GM12873 (cell line): ENCODE data around the gene CEP68.

Experiments used
- CTCF ChIP-seq: IDR thresholded peaks from 2 replicates; pipeline ENCODE4 v1.5.1; 2012; ENCODE audit warnings: low read depth, mild to moderate bottlenecking, moderate library complexity, low read length, control low read depth; ENCODE audit not compliant: insufficient read depth; ENCODE audit errors: missing control alignments

The CEP68 gene

GRCh38 chr2:65077898-65078297 lies 21.7 kb downstream of the CEP68 start:
- TF ChIP-seq CTCF: no peak

GRCh38 chr2:65079017-65079416 lies 22.8 kb downstream of the CEP68 start:
- no peak for TF ChIP-seq CTCF

DNA sequence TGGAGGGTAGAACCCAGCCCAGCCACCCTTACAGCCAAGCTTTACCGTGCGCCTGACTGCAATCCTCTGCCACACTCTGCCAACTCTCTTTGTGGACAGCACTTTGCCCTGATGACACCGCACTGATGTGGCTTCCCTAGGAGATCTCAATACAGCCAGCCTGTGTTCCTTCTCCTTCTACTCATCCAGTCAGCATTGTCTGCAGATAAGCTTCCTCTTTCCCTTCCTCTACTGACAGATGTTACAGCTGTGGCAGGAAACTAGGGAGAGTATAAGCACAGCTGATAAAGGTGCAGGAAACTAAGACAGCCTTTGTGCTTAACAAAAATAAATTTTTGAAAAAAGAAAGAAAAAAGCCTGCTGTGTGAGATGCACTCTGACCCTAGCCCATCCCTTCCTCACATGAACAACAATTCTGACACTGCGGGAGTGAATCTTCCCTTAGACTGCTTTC lies 25.0 kb downstream of the CEP68 start:
- TF ChIP-seq CTCF: no peak

DNA sequence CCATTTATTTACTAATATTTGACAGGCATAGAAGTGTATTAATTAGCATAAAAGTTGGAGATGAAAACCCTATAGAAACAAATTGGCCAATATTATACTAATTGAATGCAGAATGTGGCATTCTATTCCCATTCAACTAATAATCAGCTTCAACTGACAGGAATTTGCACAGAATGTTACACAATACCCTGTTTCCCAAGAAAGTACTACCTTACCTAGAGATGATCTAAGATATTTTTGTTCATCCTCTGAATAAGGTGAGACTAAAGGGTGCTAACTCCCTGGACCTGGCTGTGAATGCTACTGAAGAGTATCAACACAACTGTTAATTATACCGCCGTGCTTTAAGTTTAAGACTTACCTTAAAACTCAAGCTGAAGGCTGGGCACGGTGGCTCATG lies 28.9 kb downstream of the CEP68 start:
- no peak for TF ChIP-seq CTCF

DNA sequence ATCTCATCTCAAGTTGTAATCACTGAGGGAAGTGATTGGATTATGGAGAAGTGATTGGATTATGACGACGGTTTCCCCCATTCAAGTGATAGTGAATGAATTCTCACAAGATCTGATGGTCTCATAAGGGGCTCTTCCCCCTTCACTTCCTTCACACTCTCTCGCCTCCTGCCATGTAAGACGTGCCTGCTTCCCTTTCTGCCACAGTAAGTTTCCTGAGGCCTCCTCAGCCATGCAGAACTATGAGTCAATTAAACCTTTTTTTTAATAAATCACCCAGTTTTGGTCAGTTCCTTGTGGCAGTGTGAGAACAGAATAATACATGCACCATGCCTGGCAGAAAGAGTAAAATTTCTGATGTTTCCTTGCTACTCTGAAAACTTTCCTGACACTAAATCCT lies 36.6 kb downstream of the CEP68 start:
- TF ChIP-seq CTCF: no peak

GRCh38 chr2:65093211-65093610 lies 37.0 kb downstream of the CEP68 start:
- no peak for TF ChIP-seq CTCF

- TF ChIP-seq CTCF: no peak
These were observed 40.7 kb downstream of the CEP68 start for GRCh38 chr2:65096948-65097347.
